Keratinocyte (primary cell): Measurements from ENCODE around the gene SLC25A13. TPM values are rescaled to one million over a fixed set of nuclear protein-coding genes. Genes with fewer than 3 reads are reported as not detected.

Experiments
- DNase-seq: peaks from one replicate; pipeline ENCODE4 v3.0.0-alpha.2; 2011; ENCODE audit warnings: low read depth, missing footprints, low spot score
- FAIRE-seq: peaks from 2 replicates; lab custom pipeline; 2011; peaks lifted over from hg19 to GRCh38; lab: Jason Lieb, UNC
- H2AFZ ChIP-seq: 2 replicates; pipeline ENCODE4 v1.6.0; 2012; ENCODE audit warnings: low read length, control low read depth, inconsistent platforms; ENCODE audit not compliant: control insufficient read depth
- H3K27ac ChIP-seq: 2 replicates; pipeline ENCODE4 v1.5.1; 2011; ENCODE audit warnings: low read length; ENCODE audit not compliant: control insufficient read depth, insufficient read depth
- H3K27me3 ChIP-seq: 3 replicates; pipeline ENCODE4 v1.6.0; 2011; ENCODE audit warnings: low read length; ENCODE audit not compliant: control insufficient read depth, insufficient read depth; ENCODE audit errors: extremely low read depth
- H3K36me3 ChIP-seq, 2 experiments: 2 replicates in 1 of 2; 3 replicates in 1 of 2; pipeline ENCODE4 v1.5.1; 2011; ENCODE audit warnings: low read length in 2 of 2, mild to moderate bottlenecking in 1 of 2; ENCODE audit not compliant: control insufficient read depth in 2 of 2, insufficient read depth in 2 of 2; ENCODE audit errors: extremely low read depth in 1 of 2
- H3K4me1 ChIP-seq: 3 replicates; pipeline ENCODE4 v1.5.1; 2011; ENCODE audit warnings: low read length; ENCODE audit not compliant: control insufficient read depth, insufficient read depth; ENCODE audit errors: extremely low read depth
- H3K4me2 ChIP-seq: 3 replicates; pipeline ENCODE4 v1.6.0; 2011; ENCODE audit warnings: low read depth, low read length; ENCODE audit not compliant: control insufficient read depth, insufficient read depth; ENCODE audit errors: extremely low read depth
- H3K4me3 ChIP-seq, 3 experiments: fragments of 200-600 bp in 1 of 3; sonication (generic) in 1 of 3; 2 replicates in 2 of 3; 3 replicates in 1 of 3; pipeline ENCODE4 v1.5.1; 2011 to 2016; ENCODE audit warnings: low read length in 3 of 3, mild to moderate bottlenecking in 3 of 3, control low read depth in 2 of 3, inconsistent platforms in 1 of 3, low read depth in 1 of 3, mixed read lengths in 1 of 3, mixed run types in 1 of 3, moderate library complexity in 1 of 3; ENCODE audit not compliant: control insufficient read depth in 2 of 3, insufficient read depth in 2 of 3; ENCODE audit errors: extremely low read depth in 1 of 3
- H3K79me2 ChIP-seq: 2 replicates; pipeline ENCODE4 v1.6.0; 2012; ENCODE audit warnings: low read length; ENCODE audit not compliant: control insufficient read depth, insufficient read depth
- H3K9ac ChIP-seq: 3 replicates; pipeline ENCODE4 v1.6.0; 2011; ENCODE audit warnings: low read length; ENCODE audit not compliant: control insufficient read depth, insufficient read depth; ENCODE audit errors: extremely low read depth
- H3K9me1 ChIP-seq: 3 replicates; pipeline ENCODE4 v1.6.0; 2011; ENCODE audit warnings: low read length; ENCODE audit not compliant: control insufficient read depth, insufficient read depth; ENCODE audit errors: extremely low read depth
- H3K9me3 ChIP-seq: 2 replicates; pipeline ENCODE4 v1.5.1; 2012; ENCODE audit warnings: low read depth, low read length; ENCODE audit not compliant: control insufficient read depth
- H4K20me1 ChIP-seq: 3 replicates; pipeline ENCODE4 v1.6.0; 2011; ENCODE audit warnings: low read length; ENCODE audit not compliant: control insufficient read depth, insufficient read depth; ENCODE audit errors: extremely low read depth
- CTCF ChIP-seq, 3 experiments: IDR thresholded peaks in 1 of 3; conservative IDR thresholded peaks in 1 of 3; optimal IDR thresholded peaks in 1 of 3; 2 replicates in 2 of 3; 3 replicates in 1 of 3; pipeline versions ENCODE3 to v1.5.1; 2011; ENCODE audit warnings: low read length in 3 of 3, mild to moderate bottlenecking in 3 of 3, moderate library complexity in 2 of 3, control low read depth in 1 of 3, inconsistent platforms in 1 of 3; ENCODE audit not compliant: insufficient read depth in 2 of 3; ENCODE audit errors: extremely low read depth in 1 of 3
- EZH2 ChIP-seq: IDR thresholded peaks from one replicate; pipeline ENCODE4 v1.6.1; 2012; ENCODE audit warnings: inconsistent platforms, mild to moderate bottlenecking, low read length, moderate library complexity
- dilution Hi-C: fragments of 300-500 bp; cut with MboI; formaldehyde crosslinking; loops from one replicate; pipeline ENCODE4 v1.7.0; 2020; ENCODE audit warnings: low sequenced_read_pairs; ENCODE audit not compliant: extremely low pct_ligation_motif_present
- polyA plus RNA-seq, 5 experiments: library from polyadenylated mRNA; depleted of rRNA in 3 of 5; stranded (reverse) in 3 of 5; stranded (forward) in 1 of 5; unstranded in 1 of 5; fragments of >200 nt; gene quantifications; 1 replicate in 1 of 5; 2 replicates in 3 of 5; 3 replicates in 1 of 5; pipeline versions ENCODE4 v1.2.1 to v1.2.3, GENCODE V29; 2011 to 2012; ENCODE audit warnings: missing spikeins in 2 of 5, low read depth in 1 of 5, low replicate concordance in 1 of 5

The SLC25A13 gene
- polyA plus RNA-seq, 1 donor (not counting 4 experiments of a cell fraction or from before 2014, with no cell fraction given): 29.4 TPM

GRCh38 chr7:96246919-96247318 lies 75.0 kb downstream of the SLC25A13 start:
- no peaks in the 10 kb centered on the region for H3K27me3 ChIP-seq
- no peak overlapping the region for H3K4me3 ChIP-seq
- dilution Hi-C loops: no loop called here
- H3K36me3 ChIP-seq: no peaks in the 10 kb centered on the region
- no peaks in the 10 kb centered on the region for H4K20me1 ChIP-seq
- FAIRE-seq (no peak), DNase-seq (no peak)
- no peak overlapping the region for H3K4me2 ChIP-seq
- H3K4me1 ChIP-seq: peaks cover 10% of the 10 kb centered on the region
- no peak for TF ChIP-seq EZH2
- H2AFZ ChIP-seq: no peak overlapping the region
- H3K27ac ChIP-seq: no peak overlapping the region
- peaks cover 2% of the 10 kb centered on the region for H3K79me2 ChIP-seq
- no peaks in the 10 kb centered on the region for H3K9me3 ChIP-seq
- H3K9ac ChIP-seq: no peak overlapping the region
- H3K9me1 ChIP-seq: no peaks in the 10 kb centered on the region

- FAIRE-seq: no peak
- DNase-seq: no peak
- dilution Hi-C loops: no loop called here
These were observed 77.0 kb downstream of the SLC25A13 start for GRCh38 chr7:96244992-96245292.

More at GRCh38 chr7:96244992-96245292, 77.0 kb downstream of the SLC25A13 start:
- Histone ChIP-seq H3K27ac (no peak overlapping the region), H3K9ac (no peak overlapping the region), H3K9me3 (no peaks in the 10 kb centered on the region), H3K9me1 (no peaks in the 10 kb centered on the region), H2AFZ (no peak overlapping the region), H3K36me3 (no peaks in the 10 kb centered on the region), H3K79me2 (peaks cover 3% of the 10 kb centered on the region), H3K4me2 (peak overlapping the region; percentile 18), H4K20me1 (no peaks in the 10 kb centered on the region), H3K4me3 (no peak overlapping the region), H3K4me1 (peaks cover 14% of the 10 kb centered on the region), H3K27me3 (no peaks in the 10 kb centered on the region)
- no peak for TF ChIP-seq EZH2
- no peak for TF ChIP-seq CTCF (optimal IDR thresholded peaks at IDR 0.05 in 1 of 3, IDR thresholded peaks at IDR 0.05 in 1 of 3, conservative IDR thresholded peaks at IDR 0.05 in 1 of 3; ENCODE audit: extremely low read depth in 1 of 3, insufficient read depth in 2 of 3, low read length in 3 of 3)
